ENCODE data around the gene INO80C. TPM values are rescaled to one million over a fixed set of nuclear protein-coding genes. Genes with fewer than 3 reads are reported as not detected.
"Not testable (repeated sequence)": the region's sequence is repeated elsewhere in the genome, so short reads cannot be mapped to it uniquely, and the experiment has no call there.

The INO80C gene
- total and polyA plus RNA-seq, 8 donors, result 8.7 to 66.7 (median 29.6) TPM; not detected in 1

DNA sequence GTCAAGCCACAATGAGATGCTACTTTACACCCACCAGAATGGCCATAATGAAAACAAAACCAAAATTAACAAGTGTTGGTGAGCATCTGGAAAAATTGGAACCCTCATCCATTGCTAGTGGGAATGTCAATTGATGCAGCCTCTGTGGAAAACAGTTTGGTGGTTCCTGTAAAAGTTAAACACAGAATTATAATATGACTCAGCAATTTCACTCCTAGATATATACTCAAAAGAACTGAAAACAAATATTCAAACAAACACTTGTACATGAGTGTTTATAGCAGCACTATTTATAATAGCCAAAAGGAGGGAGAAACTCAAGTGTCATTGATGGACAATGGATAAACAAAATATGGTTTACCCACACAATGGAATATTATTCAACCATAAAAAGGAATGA is 43.0 kb downstream of the INO80C start:
- H3K9me3 ChIP-seq, result no peaks in the 10 kb centered on the region
- TF ChIP-seq POLR2AphosphoS5 (IDR thresholded peaks at IDR 0.05), result no peak
- no peak for TF ChIP-seq EP300 (IDR thresholded peaks at IDR 0.05)
- no peak for TF ChIP-seq POLR2A (IDR thresholded peaks at IDR 0.05)
- TF ChIP-seq, protein P1, sequence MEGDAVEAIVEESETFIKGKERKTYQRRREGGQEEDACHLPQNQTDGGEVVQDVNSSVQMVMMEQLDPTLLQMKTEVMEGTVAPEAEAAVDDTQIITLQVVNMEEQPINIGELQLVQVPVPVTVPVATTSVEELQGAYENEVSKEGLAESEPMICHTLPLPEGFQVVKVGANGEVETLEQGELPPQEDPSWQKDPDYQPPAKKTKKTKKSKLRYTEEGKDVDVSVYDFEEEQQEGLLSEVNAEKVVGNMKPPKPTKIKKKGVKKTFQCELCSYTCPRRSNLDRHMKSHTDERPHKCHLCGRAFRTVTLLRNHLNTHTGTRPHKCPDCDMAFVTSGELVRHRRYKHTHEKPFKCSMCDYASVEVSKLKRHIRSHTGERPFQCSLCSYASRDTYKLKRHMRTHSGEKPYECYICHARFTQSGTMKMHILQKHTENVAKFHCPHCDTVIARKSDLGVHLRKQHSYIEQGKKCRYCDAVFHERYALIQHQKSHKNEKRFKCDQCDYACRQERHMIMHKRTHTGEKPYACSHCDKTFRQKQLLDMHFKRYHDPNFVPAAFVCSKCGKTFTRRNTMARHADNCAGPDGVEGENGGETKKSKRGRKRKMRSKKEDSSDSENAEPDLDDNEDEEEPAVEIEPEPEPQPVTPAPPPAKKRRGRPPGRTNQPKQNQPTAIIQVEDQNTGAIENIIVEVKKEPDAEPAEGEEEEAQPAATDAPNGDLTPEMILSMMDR (IDR thresholded peaks at IDR 0.05), result no peak
- DNase-seq, result no peak
- no peak overlapping the region for H3K4me3 ChIP-seq
- H3K27me3 ChIP-seq, result no peaks in the 10 kb centered on the region
- H3K4me1 ChIP-seq, result peaks cover 10 to 17% (median 13%) of the 10 kb centered on the region in 4 donors
- intact Hi-C loops (cut with DNase I; ENCODE audit: low total_unique reads), result no loop called here
- H3K27ac ChIP-seq, result no peak overlapping the region
- H3K36me3 ChIP-seq, result no peaks in the 10 kb centered on the region

DNA sequence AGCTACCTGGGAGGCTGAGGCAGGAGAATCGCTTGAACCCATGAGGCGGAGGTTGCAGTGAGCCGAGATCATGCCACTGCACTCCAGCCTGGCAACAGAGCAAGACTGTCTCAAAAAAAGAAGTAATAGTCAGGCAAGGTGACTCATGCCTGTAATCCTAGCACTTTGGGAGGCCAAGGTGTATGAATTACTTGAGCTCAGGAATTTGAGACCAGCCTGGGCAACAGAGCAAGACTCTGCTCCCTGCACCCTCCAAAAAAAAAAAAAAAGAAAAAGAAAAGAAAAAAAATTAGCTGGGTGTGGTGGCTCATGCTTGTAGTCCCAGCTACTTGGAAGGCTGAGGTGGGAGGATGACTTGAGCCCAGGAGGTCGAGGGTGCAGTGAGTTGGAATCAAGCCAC is 44.7 kb downstream of the INO80C start:
- WGBS, 5 donors, result 75 to 82% (median 80%) methylated on average over 4 of the region's 4 CpGs

DNA sequence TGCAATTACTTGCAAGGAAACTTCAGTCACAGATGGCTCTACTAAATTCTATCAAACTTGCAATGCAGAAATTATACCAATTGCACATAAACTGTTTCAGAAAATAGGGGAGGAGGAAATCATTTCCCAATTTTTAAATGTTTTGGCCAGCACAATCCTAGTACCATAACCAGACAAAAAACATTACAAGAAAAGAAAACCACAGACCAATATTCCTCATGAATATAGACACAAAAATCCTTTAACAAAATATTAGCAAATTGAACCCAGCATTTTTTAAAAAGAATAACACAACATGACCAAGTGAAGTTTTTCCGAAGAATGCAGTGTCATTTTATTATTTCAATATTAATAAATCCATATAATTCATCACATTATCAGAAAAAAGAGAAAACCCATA is 45.8 kb downstream of the INO80C start:
- 95 to 100% (median 97%) methylated on average over 1 of the region's 1 CpG for WGBS, 5 donors
- no peak overlapping the region for H3K27ac ChIP-seq
- intact Hi-C loops (cut with DNase I; ENCODE audit: low total_unique reads), result no loop called here
- no peak overlapping the region for H3K4me3 ChIP-seq
- DNase-seq, result no peak
- TF ChIP-seq POLR2A (IDR thresholded peaks at IDR 0.05), result no peak
- no peak for TF ChIP-seq EP300 (IDR thresholded peaks at IDR 0.05)
- TF ChIP-seq, protein P1 (IDR thresholded peaks at IDR 0.05), result no peak
- no peak for TF ChIP-seq POLR2AphosphoS5 (IDR thresholded peaks at IDR 0.05)
- no peaks in the 10 kb centered on the region for H3K9me3 ChIP-seq
- H3K27me3 ChIP-seq, result no peaks in the 10 kb centered on the region
- H3K4me1 ChIP-seq, result no peaks in the 10 kb centered on the region
- H3K36me3 ChIP-seq, result no peaks in the 10 kb centered on the region

More for the DNA sequence above, 44.7 kb downstream of the INO80C start:
- H3K36me3 ChIP-seq; H3K4me1 ChIP-seq; H3K4me3 ChIP-seq; H3K27ac ChIP-seq; H3K9me3 ChIP-seq; intact Hi-C loops (cut with DNase I; ENCODE audit: low total_unique reads); DNase-seq; H3K27me3 ChIP-seq: not testable (repeated sequence)

DNA sequence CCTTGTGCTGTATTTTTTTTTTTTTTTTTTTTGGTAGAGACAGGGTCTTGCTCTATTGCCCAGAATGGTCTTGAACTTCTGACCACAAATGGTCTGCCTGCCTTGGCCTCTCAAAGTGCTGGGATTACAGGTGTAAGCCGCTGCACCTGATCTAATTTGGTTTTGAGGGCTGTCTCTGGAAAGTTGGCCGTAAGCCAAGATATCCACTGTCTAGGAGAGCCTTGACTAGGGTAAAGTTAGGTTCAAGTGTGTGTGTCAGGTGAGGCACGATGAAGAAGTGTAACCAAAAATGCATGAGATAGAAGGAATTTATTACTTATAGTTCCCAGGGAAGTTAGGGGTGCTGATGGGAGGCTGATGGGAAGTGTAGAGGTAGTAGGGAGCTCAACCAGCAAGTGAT is 46.7 kb downstream of the INO80C start:
- WGBS, 5 donors, result 70 to 81% (median 80%) methylated on average over 3 of the region's 3 CpGs
- H3K36me3 ChIP-seq, result no peaks in the 10 kb centered on the region
- no peaks in the 10 kb centered on the region for H3K27me3 ChIP-seq
- no peaks in the 10 kb centered on the region for H3K4me1 ChIP-seq
- no peak overlapping the region for H3K4me3 ChIP-seq
- intact Hi-C loops (cut with DNase I; ENCODE audit: low total_unique reads), result no loop called here
- no peak for TF ChIP-seq EP300 (IDR thresholded peaks at IDR 0.05)
- TF ChIP-seq POLR2A (IDR thresholded peaks at IDR 0.05), result no peak
- TF ChIP-seq, protein P1 (IDR thresholded peaks at IDR 0.05), result no peak
- no peak for TF ChIP-seq POLR2AphosphoS5 (IDR thresholded peaks at IDR 0.05)
- no peak for DNase-seq
- H3K27ac ChIP-seq, result no peak overlapping the region
- no peaks in the 10 kb centered on the region for H3K9me3 ChIP-seq

DNA sequence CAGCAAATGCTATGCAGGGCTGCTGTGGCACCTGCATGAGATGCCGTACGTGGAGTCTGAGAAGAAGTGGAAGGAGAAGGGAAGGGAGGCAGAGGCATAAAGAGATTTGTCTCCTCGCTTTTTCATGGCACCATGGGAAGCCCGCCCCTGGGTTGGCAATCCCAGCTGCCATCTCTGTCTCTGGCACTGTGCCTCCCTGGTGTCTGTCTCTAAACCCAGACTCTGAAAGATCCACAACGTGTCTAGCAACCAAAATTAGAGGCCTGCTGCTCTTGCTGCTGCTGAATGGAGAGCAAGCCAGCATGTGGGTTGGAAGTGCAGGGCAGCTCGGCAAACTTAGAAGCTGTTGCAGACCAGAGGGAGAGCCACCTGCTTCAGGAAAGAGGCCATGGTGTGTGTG is 53.1 kb downstream of the INO80C start:
- 85 to 94% (median 91%) methylated on average over 6 of the region's 6 CpGs for WGBS, 5 donors
- intact Hi-C loops (cut with DNase I; ENCODE audit: low total_unique reads), result no loop called here
- Histone ChIP-seq H3K9me3 (no peaks in the 10 kb centered on the region), H3K4me1 (peaks cover 0 to 4% (median 0%) of the 10 kb centered on the region in 4 donors), H3K36me3 (no peaks in the 10 kb centered on the region), H3K27ac (no peak overlapping the region), H3K27me3 (no peaks in the 10 kb centered on the region), H3K4me3 (no peak overlapping the region)
- TF ChIP-seq, protein P1 (IDR thresholded peaks at IDR 0.05), result no peak
- TF ChIP-seq EP300 (IDR thresholded peaks at IDR 0.05) (no peak), POLR2A (IDR thresholded peaks at IDR 0.05) (no peak), POLR2AphosphoS5 (IDR thresholded peaks at IDR 0.05) (no peak)
- DNase-seq, result no peak
